ENCODE results near the gene AZU1. TPM values are rescaled to one million over a fixed set of nuclear protein-coding genes. Genes with fewer than 3 reads are reported as not detected.

The AZU1 gene
- total RNA-seq, 1 experiment from 2014 or later: not detected

- H3K4me1 ChIP-seq (ENCODE audit: control insufficient read depth in 1 of 2, insufficient read depth in 2 of 2, low read length in 2 of 2): peaks cover 0 to 4% of the 10 kb centered on the region in 2 experiments; a peak in 3 of 4 replicates
- no peaks in the 10 kb centered on the region for H3K36me3 ChIP-seq (ENCODE audit: control insufficient read depth in 1 of 2, insufficient read depth in 2 of 2, low read length in 2 of 2)
- H4K20me1 ChIP-seq (ENCODE audit: insufficient read depth): no peaks in the 10 kb centered on the region
- no TSS peak for BruUV-seq (replicated peaks)
- H3K27ac ChIP-seq (ENCODE audit: low read depth, low read length): no peak overlapping the region
- no peak overlapping the region for H3K9ac ChIP-seq (ENCODE audit: low read length)
- H3K9me2 ChIP-seq (ENCODE audit: insufficient read depth): no peaks in the 10 kb centered on the region
- ChIA-PET CTCF (no interaction called here), POLR2A (no interaction called here), RAD21 (ENCODE audit: low non-redundant PET in 1 of 2, low total read pairs in 2 of 2, uncharacterized antibody in 2 of 2, unreplicated experiment in 2 of 2) (no interaction called here)
- ATAC-seq: no peak
- TF ChIP-seq EGR1 (IDR thresholded peaks at IDR 0.05; ENCODE audit: low read depth) (no peak), POLR2A (IDR thresholded peaks at IDR 0.05; ENCODE audit: borderline replicate concordance, extremely low read depth, insufficient read depth, insufficient read length) (no peak), SRF (IDR thresholded peaks at IDR 0.05; ENCODE audit: low read depth) (no peak), ZFX (IDR thresholded peaks at IDR 0.05) (no peak), SIN3A (IDR thresholded peaks at IDR 0.05; ENCODE audit: low read depth) (no peak), ELF1 (IDR thresholded peaks at IDR 0.05; ENCODE audit: borderline replicate concordance, low read depth) (no peak)
- intact Hi-C loops (cut with micrococcal nuclease): no loop called here
- no peak overlapping the region for H3K4me3 ChIP-seq (replicated peaks in 1 of 2; ENCODE audit: low read depth in 1 of 2, low read length in 2 of 2)
- H3K27me3 ChIP-seq (ENCODE audit: insufficient read depth, low read length): no peaks in the 10 kb centered on the region
- no peaks in the 10 kb centered on the region for H3K9me3 ChIP-seq (ENCODE audit: control insufficient read depth in 1 of 2, insufficient read depth in 1 of 2, low read depth in 1 of 2, low read length in 2 of 2)
- no peak overlapping the region for H2AFZ ChIP-seq (ENCODE audit: low read depth, low read length, poor library complexity, severe bottlenecking)
- no peaks in the 10 kb centered on the region for H3K79me2 ChIP-seq (ENCODE audit: insufficient read depth, low read length)
- DNase-seq (ENCODE audit: low read depth, low spot score): no peak
- no peak overlapping the region for H3K4me2 ChIP-seq (ENCODE audit: low read length)
Measured at GRCh38 chr19:831407-832369, 4.1 kb downstream of the AZU1 start.

- intact Hi-C loops (cut with micrococcal nuclease): no loop called here
- Histone ChIP-seq H2AFZ (ENCODE audit: low read depth, low read length, poor library complexity, severe bottlenecking) (no peak overlapping the region), H3K79me2 (ENCODE audit: insufficient read depth, low read length) (no peaks in the 10 kb centered on the region), H3K9me2 (ENCODE audit: insufficient read depth) (no peaks in the 10 kb centered on the region), H3K4me3 (replicated peaks in 1 of 2; ENCODE audit: low read depth in 1 of 2, low read length in 2 of 2) (no peak overlapping the region), H3K27me3 (ENCODE audit: insufficient read depth, low read length) (no peaks in the 10 kb centered on the region), H4K20me1 (ENCODE audit: insufficient read depth) (no peaks in the 10 kb centered on the region), H3K9me3 (ENCODE audit: control insufficient read depth in 1 of 2, insufficient read depth in 1 of 2, low read depth in 1 of 2, low read length in 2 of 2) (no peaks in the 10 kb centered on the region), H3K36me3 (ENCODE audit: control insufficient read depth in 1 of 2, insufficient read depth in 2 of 2, low read length in 2 of 2) (no peaks in the 10 kb centered on the region), H3K9ac (ENCODE audit: low read length) (no peak overlapping the region), H3K4me1 (ENCODE audit: control insufficient read depth in 1 of 2, insufficient read depth in 2 of 2, low read length in 2 of 2) (no peaks in the 10 kb centered on the region; a peak in 1 of 4 replicates), H3K4me2 (ENCODE audit: low read length) (no peak overlapping the region), H3K27ac (ENCODE audit: low read depth, low read length) (no peak overlapping the region)
- DNase-seq (ENCODE audit: low read depth, low spot score): no peak
- CTCF ChIA-PET: no interaction called here
- RAD21 ChIA-PET (ENCODE audit: low non-redundant PET in 1 of 2, low total read pairs in 2 of 2, uncharacterized antibody in 2 of 2, unreplicated experiment in 2 of 2): no interaction called here
- BruUV-seq (replicated peaks): no TSS peak
- ATAC-seq: no peak
- POLR2A ChIA-PET: no interaction called here
- TF ChIP-seq MAX (IDR thresholded peaks at IDR 0.05) (no peak), SIN3A (IDR thresholded peaks at IDR 0.05; ENCODE audit: low read depth) (no peak)
Measured at GRCh38 chr19:834216-834615, 6.6 kb downstream of the AZU1 start.

Data from HCT116 (cell line).